Measurements from ENCODE around the gene SAP30.

The SAP30 gene

GRCh38 chr4:173370477-173371291 is at the start of gene SAP30:
TSS of gene SAP30 (plus strand) at chr4:173370954. CDS start at chr4:173371183, 229 bp downstream.
- peak; percentile 94 to 95 for DNase-seq (ENCODE audit: low read depth in 2 of 2)

- DNase-seq (ENCODE audit: low read depth in 2 of 2): no peak
Observed at GRCh38 chr4:173325007-173325736, 45.6 kb upstream of the SAP30 start.

GRCh38 chr4:173328236-173328901 is 42.4 kb upstream of the SAP30 start:
- DNase-seq (ENCODE audit: low read depth in 2 of 2): no peak

- no peak for DNase-seq (ENCODE audit: low read depth in 2 of 2)
Observed at GRCh38 chr4:173330590-173330989, 40.2 kb upstream of the SAP30 start.

- no peak for DNase-seq (ENCODE audit: low read depth in 2 of 2)
Observed at GRCh38 chr4:173332021-173332487, 38.7 kb upstream of the SAP30 start.

GRCh38 chr4:173332963-173333657 is 37.6 kb upstream of the SAP30 start:
- peak in 1 of 2 donors; percentile 15 for DNase-seq (ENCODE audit: low read depth in 2 of 2)

- DNase-seq (ENCODE audit: low read depth in 2 of 2): peak; percentile 18 to 30
Observed at GRCh38 chr4:173333658-173334084, 37.1 kb upstream of the SAP30 start.

GRCh38 chr4:173334085-173334890 is 36.5 kb upstream of the SAP30 start, which contains the start of gene HMGB2:
TSS of gene HMGB2 (minus strand) at chr4:173334358. CDS start at chr4:173333649, 709 bp downstream.
- peak; percentile 98 to 99 for DNase-seq (ENCODE audit: low read depth in 2 of 2)

GRCh38 chr4:173334891-173335752 is 35.6 kb upstream of the SAP30 start:
- peak in 1 of 2 donors; percentile 12 for DNase-seq (ENCODE audit: low read depth in 2 of 2)

- no peak for DNase-seq (ENCODE audit: low read depth in 2 of 2)
Observed at GRCh38 chr4:173337463-173337862, 33.3 kb upstream of the SAP30 start.

- no peak for DNase-seq (ENCODE audit: low read depth in 2 of 2)
Observed at GRCh38 chr4:173343832-173344397, 26.8 kb upstream of the SAP30 start.

- DNase-seq (ENCODE audit: low read depth in 2 of 2): no peak
Observed at GRCh38 chr4:173345648-173346047, 25.1 kb upstream of the SAP30 start.

- no peak for DNase-seq (ENCODE audit: low read depth in 2 of 2)
Observed at GRCh38 chr4:173346074-173346473, 24.7 kb upstream of the SAP30 start.

- no peak for DNase-seq (ENCODE audit: low read depth in 2 of 2)
Observed at GRCh38 chr4:173347467-173347866, 23.3 kb upstream of the SAP30 start.

- no peak for DNase-seq (ENCODE audit: low read depth in 2 of 2)
Observed at GRCh38 chr4:173357939-173358338, 12.8 kb upstream of the SAP30 start.

GRCh38 chr4:173360587-173361221 is 10.1 kb upstream of the SAP30 start:
- no peak for DNase-seq (ENCODE audit: low read depth in 2 of 2)

GRCh38 chr4:173362666-173363065 is 8.1 kb upstream of the SAP30 start:
- DNase-seq (ENCODE audit: low read depth in 2 of 2): no peak

GRCh38 chr4:173365359-173365996 is 5.3 kb upstream of the SAP30 start:
- DNase-seq (ENCODE audit: low read depth in 2 of 2): no peak
